ENCODE results near the gene PACSIN3.

- TF ChIP-seq, protein P1, sequence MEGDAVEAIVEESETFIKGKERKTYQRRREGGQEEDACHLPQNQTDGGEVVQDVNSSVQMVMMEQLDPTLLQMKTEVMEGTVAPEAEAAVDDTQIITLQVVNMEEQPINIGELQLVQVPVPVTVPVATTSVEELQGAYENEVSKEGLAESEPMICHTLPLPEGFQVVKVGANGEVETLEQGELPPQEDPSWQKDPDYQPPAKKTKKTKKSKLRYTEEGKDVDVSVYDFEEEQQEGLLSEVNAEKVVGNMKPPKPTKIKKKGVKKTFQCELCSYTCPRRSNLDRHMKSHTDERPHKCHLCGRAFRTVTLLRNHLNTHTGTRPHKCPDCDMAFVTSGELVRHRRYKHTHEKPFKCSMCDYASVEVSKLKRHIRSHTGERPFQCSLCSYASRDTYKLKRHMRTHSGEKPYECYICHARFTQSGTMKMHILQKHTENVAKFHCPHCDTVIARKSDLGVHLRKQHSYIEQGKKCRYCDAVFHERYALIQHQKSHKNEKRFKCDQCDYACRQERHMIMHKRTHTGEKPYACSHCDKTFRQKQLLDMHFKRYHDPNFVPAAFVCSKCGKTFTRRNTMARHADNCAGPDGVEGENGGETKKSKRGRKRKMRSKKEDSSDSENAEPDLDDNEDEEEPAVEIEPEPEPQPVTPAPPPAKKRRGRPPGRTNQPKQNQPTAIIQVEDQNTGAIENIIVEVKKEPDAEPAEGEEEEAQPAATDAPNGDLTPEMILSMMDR (conservative IDR thresholded peaks at IDR 0.05 in 1 of 2, IDR thresholded peaks at IDR 0.05 in 1 of 2; ENCODE audit: low read depth in 1 of 2, low read length in 2 of 2) = no peak
- no peak for TF ChIP-seq EZH2 (IDR thresholded peaks at IDR 0.05; ENCODE audit: low read length, missing control alignments)
Observed at GRCh38 chr11:47229161-47229560, 42.9 kb upstream of the PACSIN3 start.
